Ishikawa (cell line): ENCODE results near the gene SAE1.

Source experiments
- CEBPB ChIP-seq: IDR thresholded peaks from 2 replicates; pipeline ENCODE4 v1.6.1; 2012
- CREB1 ChIP-seq: IDR thresholded peaks from 2 replicates; pipeline ENCODE4 v1.6.1; 2012; ENCODE audit warnings: low read depth
- EGR1 ChIP-seq: IDR thresholded peaks from 2 replicates; pipeline ENCODE4 v1.6.1; 2012
- EP300 ChIP-seq: IDR thresholded peaks from 2 replicates; pipeline ENCODE4 v1.6.1; 2012; ENCODE audit warnings: borderline replicate concordance
- FOXM1 ChIP-seq: IDR thresholded peaks from 2 replicates; pipeline ENCODE4 v1.6.1; 2012; ENCODE audit warnings: low read depth, borderline replicate concordance
- NFIC ChIP-seq: IDR thresholded peaks from 2 replicates; pipeline ENCODE4 v1.6.1; 2012
- RAD21 ChIP-seq: IDR thresholded peaks from 2 replicates; pipeline ENCODE4 v1.6.1; 2012; ENCODE audit warnings: low read depth
- TAF1 ChIP-seq: IDR thresholded peaks from 2 replicates; pipeline ENCODE4 v1.6.1; 2012; ENCODE audit warnings: low read depth, mild to moderate bottlenecking
- TCF12 ChIP-seq: IDR thresholded peaks from 2 replicates; pipeline ENCODE4 v1.6.1; 2012; ENCODE audit warnings: low read depth
- TEAD4 ChIP-seq: IDR thresholded peaks from 2 replicates; pipeline ENCODE4 v1.6.1; 2012
- YY1 ChIP-seq: IDR thresholded peaks from 2 replicates; pipeline ENCODE4 v1.6.1; 2012; ENCODE audit warnings: low read depth
- ZBTB7A ChIP-seq: IDR thresholded peaks from 2 replicates; pipeline ENCODE4 v1.6.1; 2012; ENCODE audit warnings: low read depth
- TF ChIP-seq, protein P1 (sequence below): IDR thresholded peaks from 2 replicates; pipeline ENCODE4 v1.6.1; 2012; ENCODE audit warnings: low read depth, mild to moderate bottlenecking
- TF ChIP-seq, protein P2 (sequence below): IDR thresholded peaks from 2 replicates; pipeline ENCODE4 v1.6.1; 2012
- TF ChIP-seq, protein P3 (sequence below): IDR thresholded peaks from 2 replicates; pipeline ENCODE4 v1.6.1; 2012

The SAE1 gene

DNA sequence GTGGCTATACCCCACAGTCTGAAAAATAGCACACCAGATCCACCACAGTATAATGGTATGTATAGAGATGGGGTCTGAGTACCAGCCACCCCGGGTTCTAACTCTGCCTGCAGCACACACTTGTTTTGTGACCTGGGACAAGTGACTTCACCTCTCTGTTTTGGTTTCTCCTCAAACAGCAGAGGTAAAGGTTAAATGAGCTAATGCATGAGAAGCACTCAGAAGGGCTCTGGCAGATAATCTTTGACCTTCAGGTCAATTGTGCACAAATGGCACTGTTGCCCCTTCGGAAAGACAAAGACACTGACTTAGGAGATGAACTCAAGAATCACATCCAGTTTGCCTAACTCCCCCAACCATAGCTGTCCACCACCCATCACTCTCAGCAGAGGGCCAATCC lies 24.8 kb upstream of the SAE1 start:
- TF ChIP-seq NFIC (no peak), FOXM1 (no peak), CREB1 (no peak), RAD21 (no peak), TAF1 (no peak), TCF12 (no peak), TEAD4 (no peak), YY1 (no peak), CEBPB (no peak), EP300 (no peak), ZBTB7A (no peak)
- TF ChIP-seq, protein P1, sequence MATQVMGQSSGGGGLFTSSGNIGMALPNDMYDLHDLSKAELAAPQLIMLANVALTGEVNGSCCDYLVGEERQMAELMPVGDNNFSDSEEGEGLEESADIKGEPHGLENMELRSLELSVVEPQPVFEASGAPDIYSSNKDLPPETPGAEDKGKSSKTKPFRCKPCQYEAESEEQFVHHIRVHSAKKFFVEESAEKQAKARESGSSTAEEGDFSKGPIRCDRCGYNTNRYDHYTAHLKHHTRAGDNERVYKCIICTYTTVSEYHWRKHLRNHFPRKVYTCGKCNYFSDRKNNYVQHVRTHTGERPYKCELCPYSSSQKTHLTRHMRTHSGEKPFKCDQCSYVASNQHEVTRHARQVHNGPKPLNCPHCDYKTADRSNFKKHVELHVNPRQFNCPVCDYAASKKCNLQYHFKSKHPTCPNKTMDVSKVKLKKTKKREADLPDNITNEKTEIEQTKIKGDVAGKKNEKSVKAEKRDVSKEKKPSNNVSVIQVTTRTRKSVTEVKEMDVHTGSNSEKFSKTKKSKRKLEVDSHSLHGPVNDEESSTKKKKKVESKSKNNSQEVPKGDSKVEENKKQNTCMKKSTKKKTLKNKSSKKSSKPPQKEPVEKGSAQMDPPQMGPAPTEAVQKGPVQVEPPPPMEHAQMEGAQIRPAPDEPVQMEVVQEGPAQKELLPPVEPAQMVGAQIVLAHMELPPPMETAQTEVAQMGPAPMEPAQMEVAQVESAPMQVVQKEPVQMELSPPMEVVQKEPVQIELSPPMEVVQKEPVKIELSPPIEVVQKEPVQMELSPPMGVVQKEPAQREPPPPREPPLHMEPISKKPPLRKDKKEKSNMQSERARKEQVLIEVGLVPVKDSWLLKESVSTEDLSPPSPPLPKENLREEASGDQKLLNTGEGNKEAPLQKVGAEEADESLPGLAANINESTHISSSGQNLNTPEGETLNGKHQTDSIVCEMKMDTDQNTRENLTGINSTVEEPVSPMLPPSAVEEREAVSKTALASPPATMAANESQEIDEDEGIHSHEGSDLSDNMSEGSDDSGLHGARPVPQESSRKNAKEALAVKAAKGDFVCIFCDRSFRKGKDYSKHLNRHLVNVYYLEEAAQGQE: no peak
- TF ChIP-seq, protein P2, sequence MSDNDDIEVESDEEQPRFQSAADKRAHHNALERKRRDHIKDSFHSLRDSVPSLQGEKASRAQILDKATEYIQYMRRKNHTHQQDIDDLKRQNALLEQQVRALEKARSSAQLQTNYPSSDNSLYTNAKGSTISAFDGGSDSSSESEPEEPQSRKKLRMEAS: no peak

DNA sequence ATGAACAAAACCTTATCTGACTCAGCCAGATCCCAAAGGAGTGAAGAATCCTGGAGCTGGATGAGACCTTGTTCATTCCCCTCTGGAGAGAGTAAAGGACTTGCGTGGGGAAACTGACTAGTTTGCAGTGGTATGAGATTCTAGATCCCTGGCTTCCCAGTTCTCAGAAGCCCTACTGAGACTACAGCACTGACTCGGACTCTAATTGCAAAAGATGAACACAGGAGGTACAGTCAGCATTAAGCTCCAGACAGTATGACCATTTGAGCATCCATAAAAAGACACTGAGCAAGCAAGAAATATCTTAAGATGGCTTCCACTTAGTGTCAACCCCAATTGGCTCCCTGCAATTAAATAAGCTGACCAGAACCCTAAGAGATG lies 23.8 kb upstream of the SAE1 start:
- TF ChIP-seq, protein P3, sequence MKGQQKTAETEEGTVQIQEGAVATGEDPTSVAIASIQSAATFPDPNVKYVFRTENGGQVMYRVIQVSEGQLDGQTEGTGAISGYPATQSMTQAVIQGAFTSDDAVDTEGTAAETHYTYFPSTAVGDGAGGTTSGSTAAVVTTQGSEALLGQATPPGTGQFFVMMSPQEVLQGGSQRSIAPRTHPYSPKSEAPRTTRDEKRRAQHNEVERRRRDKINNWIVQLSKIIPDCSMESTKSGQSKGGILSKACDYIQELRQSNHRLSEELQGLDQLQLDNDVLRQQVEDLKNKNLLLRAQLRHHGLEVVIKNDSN: no peak
- TF ChIP-seq CREB1 (no peak), YY1 (no peak), TEAD4 (no peak), TCF12 (no peak), NFIC (no peak), FOXM1 (no peak), CEBPB (no peak), EP300 (no peak), TAF1 (no peak), ZBTB7A (no peak), EGR1 (no peak), RAD21 (no peak)
- TF ChIP-seq, protein P1: no peak
- TF ChIP-seq, protein P2: no peak

DNA sequence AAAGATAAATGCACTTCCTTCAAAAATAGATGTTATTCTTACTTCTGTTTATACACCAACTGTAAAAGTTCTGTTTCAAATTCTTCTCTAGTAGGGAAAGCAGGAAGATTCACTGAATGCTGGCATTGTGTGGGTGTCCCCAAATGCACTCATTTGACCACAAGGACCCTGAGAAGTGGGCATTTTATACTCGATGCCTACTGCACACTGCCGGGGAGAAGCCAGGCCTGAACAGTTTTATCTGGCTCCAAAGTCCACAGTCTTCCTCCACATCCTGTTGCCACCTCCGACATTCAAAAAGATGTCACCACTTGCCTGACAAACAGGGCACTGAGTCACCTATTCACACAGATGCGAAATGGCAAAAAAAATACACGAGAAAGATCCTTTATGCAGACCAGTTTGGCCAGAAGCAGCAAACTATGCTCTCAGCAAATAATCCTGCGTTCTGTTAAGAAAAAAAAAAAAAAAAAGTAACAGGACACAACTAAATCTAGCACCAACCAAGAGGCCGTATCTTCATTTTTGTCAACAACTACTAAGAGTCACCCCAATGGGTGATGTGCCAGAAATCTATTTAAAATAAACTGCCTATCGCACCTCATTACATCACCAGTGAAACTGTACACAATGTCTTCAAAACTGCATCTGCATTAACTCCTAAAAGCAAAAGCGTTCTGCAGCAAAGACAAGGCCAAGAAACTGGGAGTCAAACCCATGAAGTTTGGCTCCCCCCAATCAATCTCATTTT lies 23.3 kb upstream of the SAE1 start:
- TF ChIP-seq FOXM1 (no peak), TAF1 (no peak), NFIC (no peak), CEBPB (no peak), EGR1 (no peak), YY1 (no peak), ZBTB7A (no peak), EP300 (no peak), TCF12 (no peak), CREB1 (no peak), RAD21 (no peak), TEAD4 (no peak)
- TF ChIP-seq, protein P3: no peak
- TF ChIP-seq, protein P1: no peak
- TF ChIP-seq, protein P2: no peak
